Parathyroid adenoma (tissue), 2 donors: ENCODE data around the gene LGALS7B.

Experiments used
- H2AFZ ChIP-seq: fragments of 300-600 bp; sonication (generic); one replicate; pipeline ENCODE4 v1.7.0; 2017; ENCODE audit warnings: antibody characterized with exemption, mild to moderate bottlenecking
- H3K27ac ChIP-seq: fragments of 300-600 bp; sonication (generic); one replicate; pipeline ENCODE4 v1.7.0; 2017
- H3K27me3 ChIP-seq: fragments of 300-600 bp; sonication (generic); one replicate; pipeline ENCODE4 v1.7.0; 2017; ENCODE audit warnings: low read length; ENCODE audit not compliant: control insufficient read depth, insufficient read depth
- H3K36me3 ChIP-seq: fragments of 300-600 bp; sonication (generic); one replicate; pipeline ENCODE4 v1.7.0; 2017; ENCODE audit warnings: low read length; ENCODE audit not compliant: control insufficient read depth, insufficient read depth
- H3K4me1 ChIP-seq: fragments of 300-600 bp; sonication (generic); one replicate; pipeline ENCODE4 v1.7.0; 2017; ENCODE audit warnings: control low read depth
- H3K4me2 ChIP-seq: fragments of 300-600 bp; sonication (generic); one replicate; pipeline ENCODE4 v1.7.0; 2017; ENCODE audit warnings: low read length
- H3K4me3 ChIP-seq: fragments of 300-600 bp; sonication (generic); one replicate; pipeline ENCODE4 v1.7.0; 2017; ENCODE audit warnings: low read depth, low read length
- H3K79me2 ChIP-seq: fragments of 300-600 bp; sonication (generic); one replicate; pipeline ENCODE4 v1.7.0; 2017; ENCODE audit warnings: control low read depth
- H3K9ac ChIP-seq: fragments of 300-600 bp; sonication (generic); one replicate; pipeline ENCODE4 v1.7.0; 2017; ENCODE audit warnings: mild to moderate bottlenecking
- H3K9me3 ChIP-seq: fragments of 300-600 bp; sonication (generic); one replicate; pipeline ENCODE4 v1.7.0; 2017; ENCODE audit warnings: low read length; ENCODE audit not compliant: control insufficient read depth
- CTCF ChIP-seq: fragments of 300-600 bp; sonication (generic); IDR thresholded peaks from one replicate; pipeline ENCODE4 v1.7.0; 2017; ENCODE audit warnings: antibody characterized with exemption, mild to moderate bottlenecking
- donor health status: primary hyperparathyroidism.

The LGALS7B gene

GRCh38 chr19:38788478-38789243, at the start of gene LGALS7B:
Gene LGALS7B, plus strand, starts transcription at chr19:38789200. Its CDS starts 27 bp downstream, at chr19:38789227.
- H3K4me2 ChIP-seq: no peak within 1 kb of the TSS
- no peak within 1 kb of the TSS for H2AFZ ChIP-seq
- no peaks in the 10 kb centered on the region for H3K9me3 ChIP-seq
- H3K36me3 ChIP-seq: no peaks in the 10 kb centered on the region
- no peak within 1 kb of the TSS for H3K9ac ChIP-seq
- H3K79me2 ChIP-seq: no peaks in the 10 kb centered on the region
- no peaks in the 10 kb centered on the region for H3K4me1 ChIP-seq
- H3K4me3 ChIP-seq: no peak within 1 kb of the TSS
- H3K27ac ChIP-seq: no peak within 1 kb of the TSS
- no peaks in the 10 kb centered on the region for H3K27me3 ChIP-seq
- TF ChIP-seq CTCF: no peak

- peaks cover 3% of the 10 kb centered on the region for H3K4me1 ChIP-seq
- H3K27ac ChIP-seq: no peak overlapping the region
- H3K79me2 ChIP-seq: no peaks in the 10 kb centered on the region
- no peaks in the 10 kb centered on the region for H3K27me3 ChIP-seq
- H3K9me3 ChIP-seq: no peaks in the 10 kb centered on the region
- no peak overlapping the region for H3K4me2 ChIP-seq
- H2AFZ ChIP-seq: no peak overlapping the region
- H3K36me3 ChIP-seq: no peaks in the 10 kb centered on the region
- no peak overlapping the region for H3K4me3 ChIP-seq
- no peak overlapping the region for H3K9ac ChIP-seq
- no peak for TF ChIP-seq CTCF
These were observed 49.4 kb upstream of the LGALS7B start for GRCh38 chr19:38739440-38740256.

- Histone ChIP-seq H3K4me2 (no peak overlapping the region), H3K79me2 (no peaks in the 10 kb centered on the region), H3K4me1 (no peaks in the 10 kb centered on the region), H3K4me3 (no peak overlapping the region), H3K27me3 (no peaks in the 10 kb centered on the region), H3K9me3 (no peaks in the 10 kb centered on the region), H2AFZ (no peak overlapping the region), H3K36me3 (no peaks in the 10 kb centered on the region), H3K9ac (no peak overlapping the region), H3K27ac (no peak overlapping the region)
- TF ChIP-seq CTCF: no peak
These were observed 48.8 kb upstream of the LGALS7B start for GRCh38 chr19:38740257-38740592.

GRCh38 chr19:38740932-38741331, 48.1 kb upstream of the LGALS7B start:
- Histone ChIP-seq H3K9ac (no peak overlapping the region), H3K4me3 (no peak overlapping the region), H2AFZ (no peak overlapping the region), H3K4me1 (no peaks in the 10 kb centered on the region), H3K79me2 (no peaks in the 10 kb centered on the region), H3K27ac (no peak overlapping the region), H3K9me3 (no peaks in the 10 kb centered on the region), H3K36me3 (no peaks in the 10 kb centered on the region), H3K27me3 (no peaks in the 10 kb centered on the region), H3K4me2 (no peak overlapping the region)
- TF ChIP-seq CTCF: no peak
